Body of pancreas (tissue), 4 donors: Measurements from ENCODE around the gene PRPS2.

Experiments
- CTCF ChIP-seq, 7 experiments: fragments of 450-650 bp in 4 of 7; fragments of 200-600 bp in 3 of 7; sonication (generic) in 3 of 7; IDR thresholded peaks; one replicate each; pipeline ENCODE4 v1.5.1; 2016 to 2019; ENCODE audit warnings: antibody characterized with exemption in 7 of 7
- POLR2A ChIP-seq, 3 donors: fragments of 450-650 bp; IDR thresholded peaks; one replicate each; pipeline ENCODE4 v1.6.1; 2016; ENCODE audit warnings: antibody characterized with exemption in 3 of 3, mild to moderate bottlenecking in 2 of 3

GRCh38 chrX:12789976-12790375 is 1.2 kb upstream of the PRPS2 start:
- TF ChIP-seq CTCF (IDR thresholded peaks at IDR 0.05) (no peak), POLR2A (IDR thresholded peaks at IDR 0.05) (no peak)
